ENCODE results near the gene NTSR2. TPM values are rescaled to one million over a fixed set of nuclear protein-coding genes. Genes with fewer than 3 reads are reported as not detected.

NTSR2 gene
- total and polyA plus RNA-seq, 2 of the 8 experiments (the other 6 are each of a cell fraction or from before 2014, with no cell fraction given), result 0.05 TPM; not detected in 1

GRCh38 chr2:11698009-11698922 lies 28.3 kb upstream of the NTSR2 start:
- DNase-seq (ENCODE audit: low read depth in 1 of 2, low spot score in 2 of 2), result no peak
- Histone ChIP-seq H3K4me3 (ENCODE audit: extremely low read depth in 1 of 4, insufficient read depth in 2 of 4, low read depth in 3 of 4, low read length in 4 of 4) (no peak overlapping the region), H3K14ac (ENCODE audit: insufficient read length) (no peak overlapping the region), H3K4me2 (ENCODE audit: insufficient read depth in 1 of 2, low read depth in 2 of 2, low read length in 2 of 2) (no peak overlapping the region), H3K27ac (ENCODE audit: low read depth, low read length) (no peak overlapping the region), H3K9ac (replicated peaks in 1 of 4; ENCODE audit: extremely low read depth in 1 of 4, low read depth in 3 of 4, low read length in 3 of 4) (no peak overlapping the region), H4K5ac (ENCODE audit: insufficient read length, low read depth, low read length) (no peak overlapping the region), H3K36me3 (ENCODE audit: control insufficient read depth in 2 of 4, insufficient read depth in 4 of 4, low read length in 3 of 4) (no peaks in the 10 kb centered on the region), H3K18ac (ENCODE audit: extremely low read depth, low read length) (no peak overlapping the region), H2AFZ (ENCODE audit: low read length) (no peak overlapping the region), H2BK120ac (replicated peaks; ENCODE audit: low read depth, low read length) (no peak overlapping the region), H2BK5ac (ENCODE audit: low read depth, low read length) (no peak overlapping the region), H2BK12ac (ENCODE audit: low read depth, low read length) (no peak overlapping the region), H3K23me2 (ENCODE audit: low read depth, low read length) (no peaks in the 10 kb centered on the region), H3K27me3 (replicated peaks in 1 of 4; ENCODE audit: control insufficient read depth in 3 of 4, extremely low read depth in 1 of 4, insufficient read depth in 3 of 4, low read length in 3 of 4) (no peaks in the 10 kb centered on the region), H3K23ac (ENCODE audit: insufficient read length) (no peak overlapping the region), H3K79me2 (ENCODE audit: control insufficient read depth in 1 of 2, insufficient read depth in 2 of 2, low read length in 2 of 2) (no peaks in the 10 kb centered on the region), H3K9me3 (ENCODE audit: insufficient read depth in 2 of 2, low read depth in 1 of 2, low read length in 1 of 2) (no peaks in the 10 kb centered on the region), H4K91ac (replicated peaks; ENCODE audit: insufficient read length, low read length) (no peak overlapping the region), H2BK20ac (ENCODE audit: low read length) (no peak overlapping the region), H3K79me1 (ENCODE audit: low read depth, low read length) (no peaks in the 10 kb centered on the region), H4K20me1 (replicated peaks in 1 of 2; ENCODE audit: control insufficient read depth in 1 of 2, insufficient read depth in 2 of 2, low read length in 2 of 2) (no peaks in the 10 kb centered on the region), H3K4ac (replicated peaks; ENCODE audit: insufficient read length, low read depth, low read length) (no peak overlapping the region), H4K8ac (ENCODE audit: extremely low read depth, insufficient read depth, low read length) (no peak overlapping the region), H2AK5ac (ENCODE audit: low read depth, low read length) (no peak overlapping the region), H3K4me1 (replicated peaks in 1 of 4; ENCODE audit: control insufficient read depth in 3 of 4, insufficient read depth in 4 of 4, low read length in 3 of 4) (no peaks in the 10 kb centered on the region), H2BK15ac (ENCODE audit: low read length) (no peak overlapping the region), H3K56ac (replicated peaks; ENCODE audit: insufficient read length, low read depth, low read length) (no peak overlapping the region)
- 91% methylated on average over 24 of the region's 24 CpGs; no CpG with 5 or more reads in 1 of the 2 experiments for WGBS, 2 experiments (ENCODE audit: extremely low coverage in 1 of 2, insufficient coverage in 1 of 2, insufficient read length in 1 of 2, insufficient replicate concordance in 2 of 2, low coverage in 1 of 2, low lambda C conversion rate in 2 of 2, missing lambda C conversion rate in 1 of 2)
- CTCF ChIA-PET (ENCODE audit: partially characterized antibody), result interaction anchor here (0.6 to 10.9 kb wide), 15 partner anchors 10 to 865 kb away, joined by 3 to 91 read pairs (median 4); partner anchors contain the start of gene LPIN1
- FAIRE-seq, result no peak
- POLR2A ChIA-PET (ENCODE audit: partially characterized antibody), result no interaction called here
- TF ChIP-seq POLR2A (IDR thresholded peaks at IDR 0.05; ENCODE audit: control extremely low read depth in 1 of 2, low read depth in 2 of 2, low read length in 2 of 2) (no peak), SP1 (IDR thresholded peaks at IDR 0.05; ENCODE audit: low read depth, low read length) (no peak), KDM1A (IDR thresholded peaks at IDR 0.05; ENCODE audit: borderline replicate concordance, low read length) (no peak), CBX5 (IDR thresholded peaks at IDR 0.05; ENCODE audit: low read depth, low read length) (no peak), CHD2 (IDR thresholded peaks at IDR 0.05; ENCODE audit: low read length) (no peak), ZNF274 (IDR thresholded peaks at IDR 0.05; ENCODE audit: borderline replicate concordance, extremely low read depth, low read length) (no peak), EZH2 (IDR thresholded peaks at IDR 0.05; ENCODE audit: low read depth, low read length, severe bottlenecking) (no peak), JUND (IDR thresholded peaks at IDR 0.05; ENCODE audit: low read length) (no peak), CBX8 (IDR thresholded peaks at IDR 0.05; ENCODE audit: borderline replicate concordance, low read depth, low read length) (no peak), TBP (IDR thresholded peaks at IDR 0.05; ENCODE audit: low read depth, low read length) (no peak)
- TF ChIP-seq, protein P1, sequence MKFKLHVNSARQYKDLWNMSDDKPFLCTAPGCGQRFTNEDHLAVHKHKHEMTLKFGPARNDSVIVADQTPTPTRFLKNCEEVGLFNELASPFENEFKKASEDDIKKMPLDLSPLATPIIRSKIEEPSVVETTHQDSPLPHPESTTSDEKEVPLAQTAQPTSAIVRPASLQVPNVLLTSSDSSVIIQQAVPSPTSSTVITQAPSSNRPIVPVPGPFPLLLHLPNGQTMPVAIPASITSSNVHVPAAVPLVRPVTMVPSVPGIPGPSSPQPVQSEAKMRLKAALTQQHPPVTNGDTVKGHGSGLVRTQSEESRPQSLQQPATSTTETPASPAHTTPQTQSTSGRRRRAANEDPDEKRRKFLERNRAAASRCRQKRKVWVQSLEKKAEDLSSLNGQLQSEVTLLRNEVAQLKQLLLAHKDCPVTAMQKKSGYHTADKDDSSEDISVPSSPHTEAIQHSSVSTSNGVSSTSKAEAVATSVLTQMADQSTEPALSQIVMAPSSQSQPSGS (IDR thresholded peaks at IDR 0.05; ENCODE audit: low read length), result no peak
